ENCODE data around the gene MTNR1A. TPM values are rescaled to one million over a fixed set of nuclear protein-coding genes. Genes with fewer than 3 reads are reported as not detected.

The MTNR1A gene
- total RNA-seq, 2 donors from 2014 or later = 1.3 to 1.6 TPM

DNA sequence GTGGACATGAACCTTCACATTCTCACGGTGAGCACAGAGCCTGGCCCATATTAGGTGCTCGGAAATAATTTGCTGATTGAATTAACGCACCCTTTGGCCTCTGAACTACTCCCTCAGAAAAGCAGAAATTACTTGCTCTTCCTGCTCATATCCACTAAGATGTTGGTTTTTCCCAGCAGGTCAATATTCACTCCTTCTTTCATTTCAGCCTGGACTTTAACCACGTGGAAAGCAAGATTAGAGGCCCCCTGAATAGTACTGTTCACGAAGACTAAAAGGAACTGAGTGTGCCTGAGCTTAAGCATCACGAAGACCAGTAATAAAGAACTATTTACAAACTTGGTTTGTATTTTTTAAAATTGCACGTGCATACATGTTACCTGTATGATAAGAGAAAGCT, 9.9 kb downstream of the MTNR1A start:
- intact Hi-C loops (cut with DNase I) = no loop called here
- no peak overlapping the region for H3K4me3 ChIP-seq
- no peak overlapping the region for H3K27ac ChIP-seq
- no peaks in the 10 kb centered on the region for H3K9me3 ChIP-seq
- no peak for DNase-seq
- WGBS, 2 donors = 54 to 58% methylated on average over 7 of the region's 7 CpGs
- no peak for ATAC-seq
- no peak for TF ChIP-seq POLR2A (IDR thresholded peaks at IDR 0.05)
- TF ChIP-seq, protein P1, sequence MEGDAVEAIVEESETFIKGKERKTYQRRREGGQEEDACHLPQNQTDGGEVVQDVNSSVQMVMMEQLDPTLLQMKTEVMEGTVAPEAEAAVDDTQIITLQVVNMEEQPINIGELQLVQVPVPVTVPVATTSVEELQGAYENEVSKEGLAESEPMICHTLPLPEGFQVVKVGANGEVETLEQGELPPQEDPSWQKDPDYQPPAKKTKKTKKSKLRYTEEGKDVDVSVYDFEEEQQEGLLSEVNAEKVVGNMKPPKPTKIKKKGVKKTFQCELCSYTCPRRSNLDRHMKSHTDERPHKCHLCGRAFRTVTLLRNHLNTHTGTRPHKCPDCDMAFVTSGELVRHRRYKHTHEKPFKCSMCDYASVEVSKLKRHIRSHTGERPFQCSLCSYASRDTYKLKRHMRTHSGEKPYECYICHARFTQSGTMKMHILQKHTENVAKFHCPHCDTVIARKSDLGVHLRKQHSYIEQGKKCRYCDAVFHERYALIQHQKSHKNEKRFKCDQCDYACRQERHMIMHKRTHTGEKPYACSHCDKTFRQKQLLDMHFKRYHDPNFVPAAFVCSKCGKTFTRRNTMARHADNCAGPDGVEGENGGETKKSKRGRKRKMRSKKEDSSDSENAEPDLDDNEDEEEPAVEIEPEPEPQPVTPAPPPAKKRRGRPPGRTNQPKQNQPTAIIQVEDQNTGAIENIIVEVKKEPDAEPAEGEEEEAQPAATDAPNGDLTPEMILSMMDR (IDR thresholded peaks at IDR 0.05) = no peak
- no peaks in the 10 kb centered on the region for H3K36me3 ChIP-seq (replicated peaks in 1 of 2; ENCODE audit: insufficient read depth in 1 of 2, low read depth in 2 of 2)
- H3K4me1 ChIP-seq = no peaks in the 10 kb centered on the region
- no peaks in the 10 kb centered on the region for H3K27me3 ChIP-seq

DNA sequence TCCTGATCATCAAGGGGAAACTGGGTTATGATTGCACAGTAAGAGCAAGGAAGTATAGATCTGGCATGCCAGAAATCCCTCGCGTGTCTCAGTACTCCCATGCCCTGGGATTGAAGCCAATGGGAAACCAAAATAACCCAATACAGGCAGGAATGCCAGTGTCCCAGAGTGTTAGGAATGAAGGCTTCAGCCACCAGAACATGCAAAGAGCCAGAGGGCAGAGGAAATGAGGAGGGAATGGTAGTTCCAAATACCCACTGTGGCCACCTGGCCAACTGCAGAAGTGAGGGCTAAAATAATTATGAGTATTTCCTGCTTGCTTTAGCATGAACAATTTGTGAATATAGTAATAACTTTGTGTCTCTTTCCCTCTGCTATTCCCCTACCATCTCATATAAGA, 12.2 kb downstream of the MTNR1A start:
- Histone ChIP-seq H3K27me3 (no peaks in the 10 kb centered on the region), H3K4me1 (no peaks in the 10 kb centered on the region), H3K36me3 (replicated peaks in 1 of 2; ENCODE audit: insufficient read depth in 1 of 2, low read depth in 2 of 2) (no peaks in the 10 kb centered on the region), H3K27ac (no peak overlapping the region), H3K9me3 (peaks cover 0 to 7% (median 0%) of the 10 kb centered on the region in 3 donors), H3K4me3 (no peak overlapping the region)
- intact Hi-C loops (cut with DNase I) = no loop called here
- 92 to 95% methylated on average over 2 of the region's 2 CpGs for WGBS, 2 donors
- TF ChIP-seq, protein P1 (IDR thresholded peaks at IDR 0.05) = no peak
- TF ChIP-seq POLR2A (IDR thresholded peaks at IDR 0.05) = no peak
- ATAC-seq (no peak), DNase-seq (no peak)

DNA sequence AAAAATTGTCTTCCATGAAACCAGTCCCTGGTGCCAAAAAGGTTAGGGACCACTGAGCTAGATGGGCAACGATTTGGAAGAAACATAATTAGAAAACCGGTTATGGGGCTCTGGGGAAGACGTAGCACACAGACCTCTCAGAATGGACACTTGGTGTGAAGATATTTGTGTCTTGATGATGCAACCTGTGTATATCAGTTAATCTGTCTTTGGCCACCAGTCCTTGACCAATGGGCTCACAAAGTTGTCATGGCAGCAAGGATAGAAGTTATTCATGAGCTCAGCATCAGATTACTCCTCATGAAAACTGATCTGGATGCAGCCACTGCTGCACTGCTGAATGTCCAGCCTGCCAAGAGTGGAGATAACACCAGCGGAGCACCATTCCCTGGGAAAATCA, 13.6 kb downstream of the MTNR1A start:
- Histone ChIP-seq H3K36me3 (replicated peaks in 1 of 2; ENCODE audit: insufficient read depth in 1 of 2, low read depth in 2 of 2) (no peaks in the 10 kb centered on the region), H3K9me3 (peaks cover 0 to 7% (median 0%) of the 10 kb centered on the region in 3 donors), H3K27me3 (no peaks in the 10 kb centered on the region), H3K27ac (no peak overlapping the region), H3K4me1 (no peaks in the 10 kb centered on the region), H3K4me3 (no peak overlapping the region)
- ATAC-seq = no peak
- WGBS, 2 donors = 56% methylated on average over 4 of the region's 4 CpGs
- DNase-seq = no peak
- TF ChIP-seq, protein P1 (IDR thresholded peaks at IDR 0.05) = no peak
- TF ChIP-seq POLR2A (IDR thresholded peaks at IDR 0.05) = no peak
- intact Hi-C loops (cut with DNase I) = no loop called here

DNA sequence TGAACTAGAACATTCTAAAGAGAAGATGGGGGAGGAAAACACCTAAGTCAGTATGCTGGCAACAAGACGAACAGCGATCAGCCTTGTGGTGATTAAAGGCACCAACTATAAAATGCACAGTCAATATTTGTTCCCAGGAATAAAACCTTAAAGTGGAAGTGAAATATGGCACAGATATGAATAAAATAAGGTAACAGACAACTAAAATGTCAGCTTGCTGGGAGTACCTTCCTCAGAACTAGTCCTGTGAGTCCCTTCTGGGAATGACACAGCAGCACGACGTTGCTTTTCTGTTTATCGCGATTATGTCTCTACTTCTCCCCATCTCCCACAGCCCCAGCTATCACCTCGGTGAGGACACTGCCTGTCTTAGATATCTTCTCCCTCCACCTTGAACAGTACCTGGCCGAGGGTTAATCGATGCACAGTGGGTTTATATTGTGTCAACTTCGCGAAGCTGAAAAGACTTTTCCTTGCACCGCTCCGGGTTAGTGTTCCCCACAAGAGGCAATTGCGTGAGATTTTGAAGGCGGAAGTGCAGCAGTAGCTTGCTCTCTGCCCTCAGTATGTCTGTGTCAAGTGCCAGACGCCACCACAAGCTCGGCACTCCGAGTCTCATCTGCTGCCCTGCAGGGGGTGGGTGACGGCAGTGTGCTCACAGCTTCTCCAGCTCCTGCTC, 17.4 kb downstream of the MTNR1A start:
- no peak for TF ChIP-seq POLR2A (IDR thresholded peaks at IDR 0.05)
- TF ChIP-seq, protein P1 (IDR thresholded peaks at IDR 0.05) = no peak
- no peaks in the 10 kb centered on the region for H3K27me3 ChIP-seq
- peaks cover 0 to 7% (median 0%) of the 10 kb centered on the region in 3 donors for H3K9me3 ChIP-seq
- no peak for DNase-seq
- no peak overlapping the region for H3K4me3 ChIP-seq
- H3K27ac ChIP-seq = no peak overlapping the region
- H3K4me1 ChIP-seq = no peaks in the 10 kb centered on the region
- intact Hi-C loops (cut with DNase I) = no loop called here
- 73 to 81% methylated on average over 19 of the region's 19 CpGs for WGBS, 2 donors
- no peak for ATAC-seq
- H3K36me3 ChIP-seq (replicated peaks in 1 of 2; ENCODE audit: insufficient read depth in 1 of 2, low read depth in 2 of 2) = no peaks in the 10 kb centered on the region

DNA sequence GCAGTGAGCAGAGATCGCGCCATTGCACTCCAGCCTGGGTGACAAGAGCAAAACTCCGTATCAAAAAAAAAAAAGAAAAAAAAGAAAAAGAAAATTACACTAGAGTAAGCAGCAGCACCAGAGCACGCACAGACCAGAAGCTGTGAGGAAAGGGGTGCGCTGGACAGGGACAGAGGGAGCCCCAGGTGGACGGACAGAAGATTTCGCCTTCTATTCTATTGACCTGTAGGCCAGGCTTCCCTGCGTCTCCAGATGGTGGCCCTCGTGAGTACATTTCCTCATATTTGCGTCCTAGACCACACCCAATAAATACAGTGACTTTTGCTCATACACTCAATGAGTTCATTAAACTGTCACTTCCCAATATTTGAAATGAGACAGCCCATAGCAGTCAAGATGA, 19.1 kb downstream of the MTNR1A start:
- intact Hi-C loops (cut with DNase I) = no loop called here
- Histone ChIP-seq H3K9me3 (peaks cover 0 to 7% (median 0%) of the 10 kb centered on the region in 3 donors), H3K4me1 (no peaks in the 10 kb centered on the region), H3K36me3 (replicated peaks in 1 of 2; ENCODE audit: insufficient read depth in 1 of 2, low read depth in 2 of 2) (no peaks in the 10 kb centered on the region), H3K27me3 (no peaks in the 10 kb centered on the region), H3K4me3 (no peak overlapping the region), H3K27ac (no peak overlapping the region)
- TF ChIP-seq POLR2A (IDR thresholded peaks at IDR 0.05) = no peak
- TF ChIP-seq, protein P1 (IDR thresholded peaks at IDR 0.05) = no peak
- no peak for ATAC-seq
- no peak for DNase-seq
- WGBS, 2 donors = 85 to 89% methylated on average over 7 to 10 of the region's 10 CpGs
